HG03432 (cell line): ENCODE results near the gene SPATA6.

Experiments used
- ATAC-seq: cut with Tn5 transposase; IDR thresholded peaks from one replicate; pipeline ENCODE4 v1.9.1; 2021; ENCODE audit warnings: mild to moderate bottlenecking, moderate library complexity; ENCODE audit not compliant: unreplicated experiment

Gene SPATA6

GRCh38 chr1:48258106-48258505 is 213.9 kb downstream of the SPATA6 start:
- ATAC-seq, result no peak

- ATAC-seq, result no peak
These were observed 217.8 kb downstream of the SPATA6 start for GRCh38 chr1:48254254-48254653.

GRCh38 chr1:48251821-48252220 is 220.2 kb downstream of the SPATA6 start:
- no peak for ATAC-seq

- ATAC-seq, result no peak
These were observed 220.7 kb downstream of the SPATA6 start for GRCh38 chr1:48251323-48251722.

- no peak for ATAC-seq
These were observed 221.4 kb downstream of the SPATA6 start for GRCh38 chr1:48250572-48250971.

GRCh38 chr1:48249868-48250267 is 222.1 kb downstream of the SPATA6 start:
- no peak for ATAC-seq

GRCh38 chr1:48248356-48248755 is 223.6 kb downstream of the SPATA6 start:
- ATAC-seq, result no peak

GRCh38 chr1:48246727-48247126 is 225.3 kb downstream of the SPATA6 start:
- ATAC-seq, result no peak
